GM21381 (cell line): Measurements from ENCODE around the gene RASSF8.

ENCODE experiments used
- ATAC-seq: cut with Tn5 transposase; IDR thresholded peaks from one replicate; pipeline ENCODE4 v1.9.1; 2021; ENCODE audit warnings: mild to moderate bottlenecking, moderate library complexity; ENCODE audit not compliant: unreplicated experiment

Gene RASSF8

GRCh38 chr12:26027401-26027800 lies 68.9 kb downstream of the RASSF8 start:
- no peak for ATAC-seq

- no peak for ATAC-seq
Observed at GRCh38 chr12:26028953-26029735, 70.7 kb downstream of the RASSF8 start.

- ATAC-seq: no peak
Observed at GRCh38 chr12:26029736-26030022, 71.2 kb downstream of the RASSF8 start.

- ATAC-seq: no peak
Observed at GRCh38 chr12:26030371-26030770, 71.9 kb downstream of the RASSF8 start.

- no peak for ATAC-seq
Observed at GRCh38 chr12:26031318-26031717, 72.8 kb downstream of the RASSF8 start.

GRCh38 chr12:26031827-26032226 lies 73.3 kb downstream of the RASSF8 start:
- ATAC-seq: no peak

- no peak for ATAC-seq
Observed at GRCh38 chr12:26032290-26032689, 73.8 kb downstream of the RASSF8 start.

GRCh38 chr12:26032719-26033241 lies 74.3 kb downstream of the RASSF8 start:
- no peak for ATAC-seq

- no peak for ATAC-seq
Observed at GRCh38 chr12:26034371-26035142, 76.1 kb downstream of the RASSF8 start.

GRCh38 chr12:26036877-26037276 lies 78.4 kb downstream of the RASSF8 start:
- ATAC-seq: no peak

- ATAC-seq: no peak
Observed at GRCh38 chr12:26037615-26038220, 79.2 kb downstream of the RASSF8 start.

- ATAC-seq: no peak
Observed at GRCh38 chr12:26042645-26043044, 84.2 kb downstream of the RASSF8 start.

GRCh38 chr12:26043135-26044006 lies 84.9 kb downstream of the RASSF8 start:
- ATAC-seq: no peak

GRCh38 chr12:26044007-26044394 lies 85.5 kb downstream of the RASSF8 start:
- no peak for ATAC-seq

GRCh38 chr12:26044592-26044991 lies 86.1 kb downstream of the RASSF8 start:
- ATAC-seq: no peak

- ATAC-seq: no peak
Observed at GRCh38 chr12:26046203-26046602, 87.7 kb downstream of the RASSF8 start.

GRCh38 chr12:26046906-26047305 lies 88.4 kb downstream of the RASSF8 start:
- ATAC-seq: no peak

GRCh38 chr12:26047401-26048226 lies 89.1 kb downstream of the RASSF8 start:
- no peak for ATAC-seq

GRCh38 chr12:26052652-26053051 lies 94.2 kb downstream of the RASSF8 start:
- ATAC-seq: no peak

GRCh38 chr12:26054383-26054782 lies 95.9 kb downstream of the RASSF8 start:
- ATAC-seq: no peak
